Measurements from ENCODE around the gene HNMT. TPM values are rescaled to one million over a fixed set of nuclear protein-coding genes. Genes with fewer than 3 reads are reported as not detected.

The HNMT gene
- total and polyA plus RNA-seq, 2 of the 13 experiments (the other 11 are each of a cell fraction or from before 2014, with no cell fraction given), result 279 to 309 TPM

DNA sequence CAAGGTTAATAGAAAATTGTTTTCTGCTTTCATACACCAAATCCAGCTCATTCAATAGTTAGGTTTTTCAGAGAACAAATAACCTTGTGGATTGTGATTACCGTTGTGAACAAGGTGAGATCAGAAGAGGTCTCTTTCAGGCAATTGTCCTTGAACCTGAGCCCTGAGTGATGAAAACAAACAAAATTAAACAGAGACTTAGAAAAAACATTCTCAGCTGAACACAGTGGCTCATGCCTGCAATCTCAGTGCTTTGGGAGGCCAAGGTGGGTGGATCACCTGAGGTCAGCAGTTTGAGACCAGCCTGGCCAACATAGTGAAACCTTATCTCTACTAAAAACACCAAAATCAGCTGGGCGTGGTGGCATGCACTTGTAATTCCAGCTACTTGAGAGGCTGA, 68.1 kb downstream of the HNMT start (continued):
- TF ChIP-seq, protein P1, sequence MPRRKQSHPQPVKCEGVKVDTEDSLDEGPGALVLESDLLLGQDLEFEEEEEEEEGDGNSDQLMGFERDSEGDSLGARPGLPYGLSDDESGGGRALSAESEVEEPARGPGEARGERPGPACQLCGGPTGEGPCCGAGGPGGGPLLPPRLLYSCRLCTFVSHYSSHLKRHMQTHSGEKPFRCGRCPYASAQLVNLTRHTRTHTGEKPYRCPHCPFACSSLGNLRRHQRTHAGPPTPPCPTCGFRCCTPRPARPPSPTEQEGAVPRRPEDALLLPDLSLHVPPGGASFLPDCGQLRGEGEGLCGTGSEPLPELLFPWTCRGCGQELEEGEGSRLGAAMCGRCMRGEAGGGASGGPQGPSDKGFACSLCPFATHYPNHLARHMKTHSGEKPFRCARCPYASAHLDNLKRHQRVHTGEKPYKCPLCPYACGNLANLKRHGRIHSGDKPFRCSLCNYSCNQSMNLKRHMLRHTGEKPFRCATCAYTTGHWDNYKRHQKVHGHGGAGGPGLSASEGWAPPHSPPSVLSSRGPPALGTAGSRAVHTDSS (CRISPR knock-in tag; conservative IDR thresholded peaks at IDR 0.05), result no peak
- TF ChIP-seq JUN (CRISPR knock-in tag; IDR thresholded peaks at IDR 0.05) (no peak), ZNF235 (CRISPR knock-in tag; IDR thresholded peaks at IDR 0.05; ENCODE audit: borderline replicate concordance) (no peak), MIER3 (CRISPR knock-in tag; IDR thresholded peaks at IDR 0.05; ENCODE audit: borderline replicate concordance) (peak; percentile 80; the same call in 1 of the 2 replicates), ZNF839 (CRISPR knock-in tag; IDR thresholded peaks at IDR 0.05; ENCODE audit: borderline replicate concordance) (no peak), SP5 (CRISPR knock-in tag; IDR thresholded peaks at IDR 0.05; ENCODE audit: borderline replicate concordance, low read depth) (0 out of 2 replicates have a peak, but pooled peaks have one; percentile 16), ZNF136 (CRISPR knock-in tag; IDR thresholded peaks at IDR 0.05; ENCODE audit: low read depth) (no peak), PHF5A (CRISPR knock-in tag; IDR thresholded peaks at IDR 0.05; ENCODE audit: low read depth, unreplicated experiment) (no peak), HDAC2 (CRISPR knock-in tag; IDR thresholded peaks at IDR 0.05) (peak; percentile 67), GFI1 (CRISPR knock-in tag; IDR thresholded peaks at IDR 0.05; ENCODE audit: borderline replicate concordance) (peak; percentile 89), SAP130 (CRISPR knock-in tag; IDR thresholded peaks at IDR 0.05; ENCODE audit: low read depth) (no peak), ZNF44 (CRISPR knock-in tag; IDR thresholded peaks at IDR 0.05) (no peak), ZMYM4 (CRISPR knock-in tag; IDR thresholded peaks at IDR 0.05) (peak; percentile 62), SIN3B (IDR thresholded peaks at IDR 0.05; ENCODE audit: low read length) (no peak), ZNF543 (CRISPR knock-in tag; IDR thresholded peaks at IDR 0.05) (no peak), ZNF460 (CRISPR knock-in tag; IDR thresholded peaks at IDR 0.05; ENCODE audit: borderline replicate concordance) (peak; percentile 42; the same call in 1 of the 2 replicates), BRD4 (CRISPR knock-in tag; IDR thresholded peaks at IDR 0.05) (no peak), ZFAT (CRISPR knock-in tag; conservative IDR thresholded peaks at IDR 0.05) (no peak)
- TF ChIP-seq, protein P2, sequence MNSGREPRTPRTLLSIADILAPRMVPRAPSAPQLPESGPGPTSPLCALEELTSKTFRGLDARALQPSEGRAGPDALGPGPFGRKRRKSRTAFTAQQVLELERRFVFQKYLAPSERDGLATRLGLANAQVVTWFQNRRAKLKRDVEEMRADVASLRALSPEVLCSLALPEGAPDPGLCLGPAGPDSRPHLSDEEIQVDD (CRISPR knock-in tag; IDR thresholded peaks at IDR 0.05; ENCODE audit: borderline replicate concordance), result no peak
- TF ChIP-seq, protein P3, sequence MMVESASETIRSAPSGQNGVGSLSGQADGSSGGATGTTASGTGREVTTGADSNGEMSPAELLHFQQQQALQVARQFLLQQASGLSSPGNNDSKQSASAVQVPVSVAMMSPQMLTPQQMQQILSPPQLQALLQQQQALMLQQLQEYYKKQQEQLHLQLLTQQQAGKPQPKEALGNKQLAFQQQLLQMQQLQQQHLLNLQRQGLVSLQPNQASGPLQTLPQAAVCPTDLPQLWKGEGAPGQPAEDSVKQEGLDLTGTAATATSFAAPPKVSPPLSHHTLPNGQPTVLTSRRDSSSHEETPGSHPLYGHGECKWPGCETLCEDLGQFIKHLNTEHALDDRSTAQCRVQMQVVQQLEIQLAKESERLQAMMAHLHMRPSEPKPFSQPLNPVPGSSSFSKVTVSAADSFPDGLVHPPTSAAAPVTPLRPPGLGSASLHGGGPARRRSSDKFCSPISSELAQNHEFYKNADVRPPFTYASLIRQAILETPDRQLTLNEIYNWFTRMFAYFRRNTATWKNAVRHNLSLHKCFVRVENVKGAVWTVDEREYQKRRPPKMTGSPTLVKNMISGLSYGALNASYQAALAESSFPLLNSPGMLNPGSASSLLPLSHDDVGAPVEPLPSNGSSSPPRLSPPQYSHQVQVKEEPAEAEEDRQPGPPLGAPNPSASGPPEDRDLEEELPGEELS (CRISPR knock-in tag; IDR thresholded peaks at IDR 0.05), result peak; percentile 49; the same call in 1 of the 2 replicates
- TF ChIP-seq, protein P4, sequence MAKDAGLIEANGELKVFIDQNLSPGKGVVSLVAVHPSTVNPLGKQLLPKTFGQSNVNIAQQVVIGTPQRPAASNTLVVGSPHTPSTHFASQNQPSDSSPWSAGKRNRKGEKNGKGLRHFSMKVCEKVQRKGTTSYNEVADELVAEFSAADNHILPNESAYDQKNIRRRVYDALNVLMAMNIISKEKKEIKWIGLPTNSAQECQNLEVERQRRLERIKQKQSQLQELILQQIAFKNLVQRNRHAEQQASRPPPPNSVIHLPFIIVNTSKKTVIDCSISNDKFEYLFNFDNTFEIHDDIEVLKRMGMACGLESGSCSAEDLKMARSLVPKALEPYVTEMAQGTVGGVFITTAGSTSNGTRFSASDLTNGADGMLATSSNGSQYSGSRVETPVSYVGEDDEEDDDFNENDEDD (CRISPR knock-in tag; IDR thresholded peaks at IDR 0.05; ENCODE audit: borderline replicate concordance), result no peak
- TF ChIP-seq, protein P5, sequence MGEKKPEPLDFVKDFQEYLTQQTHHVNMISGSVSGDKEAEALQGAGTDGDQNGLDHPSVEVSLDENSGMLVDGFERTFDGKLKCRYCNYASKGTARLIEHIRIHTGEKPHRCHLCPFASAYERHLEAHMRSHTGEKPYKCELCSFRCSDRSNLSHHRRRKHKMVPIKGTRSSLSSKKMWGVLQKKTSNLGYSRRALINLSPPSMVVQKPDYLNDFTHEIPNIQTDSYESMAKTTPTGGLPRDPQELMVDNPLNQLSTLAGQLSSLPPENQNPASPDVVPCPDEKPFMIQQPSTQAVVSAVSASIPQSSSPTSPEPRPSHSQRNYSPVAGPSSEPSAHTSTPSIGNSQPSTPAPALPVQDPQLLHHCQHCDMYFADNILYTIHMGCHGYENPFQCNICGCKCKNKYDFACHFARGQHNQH (CRISPR knock-in tag; IDR thresholded peaks at IDR 0.05), result no peak
- TF ChIP-seq, protein P6, sequence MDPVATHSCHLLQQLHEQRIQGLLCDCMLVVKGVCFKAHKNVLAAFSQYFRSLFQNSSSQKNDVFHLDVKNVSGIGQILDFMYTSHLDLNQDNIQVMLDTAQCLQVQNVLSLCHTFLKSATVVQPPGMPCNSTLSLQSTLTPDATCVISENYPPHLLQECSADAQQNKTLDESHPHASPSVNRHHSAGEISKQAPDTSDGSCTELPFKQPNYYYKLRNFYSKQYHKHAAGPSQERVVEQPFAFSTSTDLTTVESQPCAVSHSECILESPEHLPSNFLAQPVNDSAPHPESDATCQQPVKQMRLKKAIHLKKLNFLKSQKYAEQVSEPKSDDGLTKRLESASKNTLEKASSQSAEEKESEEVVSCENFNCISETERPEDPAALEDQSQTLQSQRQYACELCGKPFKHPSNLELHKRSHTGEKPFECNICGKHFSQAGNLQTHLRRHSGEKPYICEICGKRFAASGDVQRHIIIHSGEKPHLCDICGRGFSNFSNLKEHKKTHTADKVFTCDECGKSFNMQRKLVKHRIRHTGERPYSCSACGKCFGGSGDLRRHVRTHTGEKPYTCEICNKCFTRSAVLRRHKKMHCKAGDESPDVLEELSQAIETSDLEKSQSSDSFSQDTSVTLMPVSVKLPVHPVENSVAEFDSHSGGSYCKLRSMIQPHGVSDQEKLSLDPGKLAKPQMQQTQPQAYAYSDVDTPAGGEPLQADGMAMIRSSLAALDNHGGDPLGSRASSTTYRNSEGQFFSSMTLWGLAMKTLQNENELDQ (CRISPR knock-in tag; IDR thresholded peaks at IDR 0.05; ENCODE audit: borderline replicate concordance), result no peak

Data from HepG2 (cell line).